Gastrocnemius medialis (tissue), 4 donors: ENCODE data around the gene AP4M1.

Experiments used
- POLR2A ChIP-seq, 2 donors: fragments of 450-650 bp; IDR thresholded peaks; one replicate each; pipeline ENCODE4 v1.6.1; 2017; ENCODE audit warnings: antibody characterized with exemption in 2 of 2, mild to moderate bottlenecking in 2 of 2, moderate library complexity in 2 of 2
- TF ChIP-seq, protein P1 (sequence below), 5 experiments: fragments of 450-650 bp in 3 of 5; fragments of 200-600 bp in 2 of 5; sonication (generic) in 2 of 5; IDR thresholded peaks in 4 of 5; conservative IDR thresholded peaks in 1 of 5; 1 replicate in 4 of 5; 2 replicates in 1 of 5; pipeline ENCODE4 v1.5.1; 2016 to 2019; ENCODE audit warnings: antibody characterized with exemption in 5 of 5, mild to moderate bottlenecking in 3 of 5, moderate library complexity in 3 of 5

DNA sequence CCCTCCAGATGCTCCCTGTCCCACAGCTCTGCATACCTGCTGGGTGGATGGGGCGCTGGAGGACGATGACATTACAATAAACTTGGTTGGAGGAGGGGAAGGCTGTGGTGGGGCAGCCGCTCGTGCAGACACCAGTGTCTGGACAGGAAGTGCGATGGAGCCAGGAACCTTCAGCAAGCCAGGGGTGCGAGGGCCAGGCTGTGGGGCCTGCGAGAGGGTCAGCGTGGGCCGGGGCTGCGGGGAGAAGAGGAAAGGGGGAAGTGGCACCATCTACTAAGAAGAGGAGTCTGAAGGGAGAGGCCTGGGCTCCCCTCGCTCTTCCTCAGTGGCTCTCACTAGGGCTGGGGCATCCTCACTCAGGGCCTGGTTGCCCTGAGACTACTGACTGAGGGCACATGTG, 6.4 kb downstream of the AP4M1 start:
- TF ChIP-seq, protein P1, sequence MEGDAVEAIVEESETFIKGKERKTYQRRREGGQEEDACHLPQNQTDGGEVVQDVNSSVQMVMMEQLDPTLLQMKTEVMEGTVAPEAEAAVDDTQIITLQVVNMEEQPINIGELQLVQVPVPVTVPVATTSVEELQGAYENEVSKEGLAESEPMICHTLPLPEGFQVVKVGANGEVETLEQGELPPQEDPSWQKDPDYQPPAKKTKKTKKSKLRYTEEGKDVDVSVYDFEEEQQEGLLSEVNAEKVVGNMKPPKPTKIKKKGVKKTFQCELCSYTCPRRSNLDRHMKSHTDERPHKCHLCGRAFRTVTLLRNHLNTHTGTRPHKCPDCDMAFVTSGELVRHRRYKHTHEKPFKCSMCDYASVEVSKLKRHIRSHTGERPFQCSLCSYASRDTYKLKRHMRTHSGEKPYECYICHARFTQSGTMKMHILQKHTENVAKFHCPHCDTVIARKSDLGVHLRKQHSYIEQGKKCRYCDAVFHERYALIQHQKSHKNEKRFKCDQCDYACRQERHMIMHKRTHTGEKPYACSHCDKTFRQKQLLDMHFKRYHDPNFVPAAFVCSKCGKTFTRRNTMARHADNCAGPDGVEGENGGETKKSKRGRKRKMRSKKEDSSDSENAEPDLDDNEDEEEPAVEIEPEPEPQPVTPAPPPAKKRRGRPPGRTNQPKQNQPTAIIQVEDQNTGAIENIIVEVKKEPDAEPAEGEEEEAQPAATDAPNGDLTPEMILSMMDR (IDR thresholded peaks at IDR 0.05 in 4 of 5, conservative IDR thresholded peaks at IDR 0.05 in 1 of 5), result no peak
- TF ChIP-seq POLR2A (IDR thresholded peaks at IDR 0.05), result no peak
